ENCODE measurements around the gene SCLY.

Gene SCLY

GRCh38 chr2:238119756-238120462 lies 59.1 kb downstream of the SCLY start:
- TF ChIP-seq CTCF (conservative IDR thresholded peaks at IDR 0.05; ENCODE audit: low read length), result no peak
- no peak for DNase-seq (ENCODE audit: low read depth)
- H3K4me3 ChIP-seq (ENCODE audit: low read length), result no peak overlapping the region

GRCh38 chr2:238120463-238121298 lies 59.9 kb downstream of the SCLY start:
- DNase-seq (ENCODE audit: low read depth), result no peak
- no peak overlapping the region for H3K4me3 ChIP-seq (ENCODE audit: low read length)
- TF ChIP-seq CTCF (conservative IDR thresholded peaks at IDR 0.05; ENCODE audit: low read length), result peak; percentile 13; the same call in 1 of the 2 replicates

- no peak for DNase-seq (ENCODE audit: low read depth)
- no peak for TF ChIP-seq CTCF (conservative IDR thresholded peaks at IDR 0.05; ENCODE audit: low read length)
Observed at GRCh38 chr2:238121511-238122286, 60.9 kb downstream of the SCLY start.

GRCh38 chr2:238122287-238123217 lies 61.8 kb downstream of the SCLY start:
- H3K4me3 ChIP-seq (ENCODE audit: low read length), result no peak overlapping the region
- DNase-seq (ENCODE audit: low read depth), result no peak
- TF ChIP-seq CTCF (conservative IDR thresholded peaks at IDR 0.05; ENCODE audit: low read length), result no peak

More at GRCh38 chr2:238121511-238122286, 60.9 kb downstream of the SCLY start:
- no peak overlapping the region for H3K4me3 ChIP-seq (ENCODE audit: low read length)

GRCh38 chr2:238123218-238123971 lies 62.6 kb downstream of the SCLY start:
- DNase-seq (ENCODE audit: low read depth), result no peak
- no peak for TF ChIP-seq CTCF (conservative IDR thresholded peaks at IDR 0.05; ENCODE audit: low read length)
- H3K4me3 ChIP-seq (ENCODE audit: low read length), result no peak overlapping the region
